HG02970 (cell line): Measurements from ENCODE around the gene PCDH15.
"Not testable (repeated sequence)": the region's sequence is repeated elsewhere in the genome, so short reads cannot be mapped to it uniquely, and the experiment has no call there.

Source experiments
- ATAC-seq: cut with Tn5 transposase; IDR thresholded peaks from one replicate; pipeline ENCODE4 v1.9.1; 2021; ENCODE audit warnings: mild to moderate bottlenecking, moderate library complexity, moderate number of reproducible peaks; ENCODE audit not compliant: unreplicated experiment, low FRiP score

Gene PCDH15

GRCh38 chr10:54576541-54576940 is 224.5 kb downstream of the PCDH15 start:
- ATAC-seq: no peak

GRCh38 chr10:54559498-54559897 is 241.5 kb downstream of the PCDH15 start:
- ATAC-seq: no peak

- ATAC-seq: no peak
These were observed 247.0 kb downstream of the PCDH15 start for GRCh38 chr10:54554028-54554427.

GRCh38 chr10:54550016-54550415 is 251.0 kb downstream of the PCDH15 start:
- ATAC-seq: no peak

- no peak for ATAC-seq
These were observed 269.7 kb downstream of the PCDH15 start for GRCh38 chr10:54531296-54531695.

GRCh38 chr10:54530299-54530698 is 270.7 kb downstream of the PCDH15 start:
- ATAC-seq: no peak

GRCh38 chr10:54525816-54526215 is 275.2 kb downstream of the PCDH15 start:
- ATAC-seq: no peak

GRCh38 chr10:54515244-54515643 is 285.8 kb downstream of the PCDH15 start:
- ATAC-seq: not testable (repeated sequence)

GRCh38 chr10:54503863-54504262 is 297.2 kb downstream of the PCDH15 start:
- ATAC-seq: no peak

GRCh38 chr10:54501929-54502328 is 299.1 kb downstream of the PCDH15 start:
- no peak for ATAC-seq

GRCh38 chr10:54496852-54497251 is 304.2 kb downstream of the PCDH15 start:
- ATAC-seq: no peak

GRCh38 chr10:54487743-54488142 is 313.3 kb downstream of the PCDH15 start:
- ATAC-seq: no peak

- no peak for ATAC-seq
These were observed 315.1 kb downstream of the PCDH15 start for GRCh38 chr10:54485971-54486370.

GRCh38 chr10:54484186-54484585 is 316.8 kb downstream of the PCDH15 start:
- no peak for ATAC-seq

- ATAC-seq: no peak
These were observed 322.4 kb downstream of the PCDH15 start for GRCh38 chr10:54478601-54479000.

- ATAC-seq: no peak
These were observed 323.3 kb downstream of the PCDH15 start for GRCh38 chr10:54477738-54478137.

- ATAC-seq: no peak
These were observed 330.8 kb downstream of the PCDH15 start for GRCh38 chr10:54470324-54470631.

GRCh38 chr10:54469587-54470323 is 331.3 kb downstream of the PCDH15 start:
- no peak for ATAC-seq

- ATAC-seq: no peak
These were observed 346.8 kb downstream of the PCDH15 start for GRCh38 chr10:54454271-54454670.

GRCh38 chr10:54449056-54449455 is 352.0 kb downstream of the PCDH15 start:
- ATAC-seq: no peak

GRCh38 chr10:54444170-54444569 is 356.9 kb downstream of the PCDH15 start:
- no peak for ATAC-seq

- no peak for ATAC-seq
These were observed 359.8 kb downstream of the PCDH15 start for GRCh38 chr10:54441275-54441674.

- ATAC-seq: no peak
These were observed 366.2 kb downstream of the PCDH15 start for GRCh38 chr10:54434782-54435181.
